NCI-H526 (cell line): ENCODE data around the gene FGL2.
"Not testable (repeated sequence)": the region's sequence is repeated elsewhere in the genome, so short reads cannot be mapped to it uniquely, and the experiment has no call there.

Source experiments
- DNase-seq, 2 experiments: peaks; one replicate each; lab custom pipeline; 2025; lab: John Stamatoyannopoulos, UW

Gene FGL2

DNA sequence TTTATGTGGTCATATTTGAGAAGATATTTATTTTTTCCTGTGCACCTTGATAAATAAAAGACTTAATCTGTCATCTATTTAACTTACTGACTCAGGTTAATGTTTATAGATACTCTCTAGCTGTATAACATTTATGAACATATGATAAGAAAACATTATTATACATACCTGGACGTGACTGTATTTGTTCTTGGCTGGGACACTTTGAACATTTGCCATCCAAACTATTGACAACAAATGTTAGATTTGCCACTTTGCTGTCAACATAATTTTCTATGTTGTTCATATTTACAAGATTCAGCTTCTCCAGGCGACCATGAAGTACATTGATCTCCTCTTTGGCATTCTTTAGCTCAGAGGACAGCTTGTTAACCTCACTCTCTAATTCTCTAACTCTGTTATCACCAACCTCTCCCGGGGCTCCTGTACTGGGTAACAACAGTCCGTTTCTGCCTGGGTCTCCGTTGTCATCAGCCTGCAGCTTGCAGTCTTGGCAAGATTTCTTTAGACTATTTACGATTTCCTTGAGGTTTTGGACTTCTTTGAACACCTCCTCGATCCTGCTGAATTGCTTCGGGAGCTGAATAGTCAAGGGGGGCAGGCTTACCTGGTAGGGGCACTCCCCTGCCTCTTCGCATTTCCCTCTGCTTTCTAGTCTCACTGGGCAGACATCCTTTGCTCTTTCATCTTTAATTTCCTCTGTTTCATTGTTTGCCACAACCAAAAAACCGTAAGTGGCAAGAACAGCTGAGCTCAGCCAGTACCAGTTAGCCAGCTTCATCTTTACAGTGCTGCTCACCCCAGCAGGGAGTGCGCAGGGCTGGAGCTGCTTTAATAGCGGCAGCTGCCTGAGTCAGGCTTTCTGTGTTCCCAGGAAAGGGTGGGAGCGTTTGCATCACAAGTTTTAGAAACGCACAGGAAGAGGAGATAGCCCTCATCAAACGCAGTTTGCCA lies at the start of gene FGL2:
FGL2 (minus strand) TSS at position 807 of the 954 bp plus-strand sequence; CDS start at position 781, 26 bp downstream.
- no peak for DNase-seq

GRCh38 chr7:77248154-77248553 lies 48.5 kb upstream of the FGL2 start:
- no peak for DNase-seq

- peak; percentile 59 to 91 for DNase-seq
These were observed 47.7 kb upstream of the FGL2 start for GRCh38 chr7:77247206-77247850.

DNA sequence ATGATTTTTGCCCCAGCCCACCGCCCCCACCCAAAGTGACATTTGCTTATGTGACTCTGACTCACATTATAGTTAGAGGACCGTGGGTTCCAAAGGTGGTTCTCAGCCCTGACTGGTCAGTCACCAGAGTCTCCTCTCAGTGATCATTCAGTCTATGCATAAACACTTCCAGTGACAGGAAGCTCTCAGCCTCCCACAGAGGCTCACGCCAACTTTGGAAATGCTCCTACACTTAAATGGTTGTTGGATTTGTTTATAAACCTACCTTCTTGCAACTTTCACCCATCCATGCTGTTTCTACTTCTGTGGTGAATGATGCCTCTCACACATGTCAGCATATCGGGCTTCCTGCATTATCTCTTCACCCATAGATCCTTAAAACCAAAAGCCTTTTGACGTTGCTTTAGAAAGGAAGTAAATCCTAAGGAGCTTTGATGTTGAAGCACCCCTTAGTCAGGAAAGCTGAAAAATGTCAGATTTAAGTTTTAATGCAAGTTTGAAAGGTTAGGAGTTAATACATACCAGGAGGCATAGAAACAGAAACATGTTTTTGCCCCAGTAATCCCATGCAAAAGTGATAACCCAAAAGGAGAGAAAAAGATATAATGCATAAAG lies 46.5 kb upstream of the FGL2 start:
- no peak for DNase-seq

DNA sequence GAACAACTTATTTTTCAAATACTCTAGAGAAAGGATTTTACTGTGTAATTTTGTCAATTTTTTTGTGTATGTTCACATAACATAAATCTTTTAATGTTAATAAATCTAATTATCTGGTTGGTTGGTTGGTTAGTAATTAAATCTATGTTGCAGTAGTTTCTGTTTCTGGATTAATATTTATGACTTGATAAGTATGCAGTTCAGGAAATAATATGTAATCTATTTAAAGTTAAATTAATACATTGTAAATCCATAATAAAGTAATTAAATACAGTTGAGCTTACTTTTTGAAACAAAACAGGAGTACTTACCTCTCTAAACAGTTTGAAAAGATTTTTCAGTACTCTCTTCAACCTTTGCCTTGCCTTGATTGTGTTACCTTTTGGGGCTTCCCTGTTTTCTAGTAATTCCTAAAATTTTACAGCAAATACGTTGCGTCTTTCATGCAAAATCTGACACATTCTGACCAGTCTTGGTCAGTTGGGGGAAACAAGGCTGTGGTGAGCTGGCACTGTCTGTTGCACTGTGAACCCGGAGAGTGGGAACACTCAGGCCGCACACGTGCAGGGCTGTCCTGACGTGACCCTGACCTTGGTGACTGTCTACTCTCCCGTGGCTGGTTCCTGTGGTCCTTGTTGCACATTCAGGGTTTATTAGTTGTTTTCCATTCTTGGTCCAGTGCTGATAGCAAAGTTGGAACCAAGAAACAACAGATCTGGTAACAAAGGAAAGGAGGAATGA lies 45.6 kb upstream of the FGL2 start:
- no peak for DNase-seq

GRCh38 chr7:77244222-77244934 lies 44.8 kb upstream of the FGL2 start:
- DNase-seq: no peak

GRCh38 chr7:77242554-77242953 lies 42.9 kb upstream of the FGL2 start:
- no peak for DNase-seq

DNA sequence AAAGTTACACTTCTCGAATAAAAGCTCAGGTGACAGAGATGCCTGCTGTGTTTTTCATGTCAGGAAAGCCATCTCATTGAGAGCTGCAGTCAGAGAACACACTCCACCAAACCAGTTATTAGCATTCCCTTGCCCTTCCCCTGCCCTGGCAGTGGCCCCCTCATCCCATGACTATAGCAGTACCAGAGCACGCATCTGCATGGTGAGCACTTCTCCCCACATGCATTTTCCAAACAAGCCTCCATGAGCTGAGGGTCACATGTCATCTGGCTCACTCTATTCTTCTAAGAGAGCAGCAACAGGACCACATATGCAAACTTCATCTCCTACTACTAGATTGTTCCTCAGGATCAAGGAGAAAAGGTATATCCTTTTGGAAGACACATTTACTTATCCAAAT lies 42.4 kb upstream of the FGL2 start:
- no peak for DNase-seq

GRCh38 chr7:77239471-77239870 lies 39.9 kb upstream of the FGL2 start:
- no peak for DNase-seq

GRCh38 chr7:77238703-77239136 lies 39.1 kb upstream of the FGL2 start:
- no peak for DNase-seq

DNA sequence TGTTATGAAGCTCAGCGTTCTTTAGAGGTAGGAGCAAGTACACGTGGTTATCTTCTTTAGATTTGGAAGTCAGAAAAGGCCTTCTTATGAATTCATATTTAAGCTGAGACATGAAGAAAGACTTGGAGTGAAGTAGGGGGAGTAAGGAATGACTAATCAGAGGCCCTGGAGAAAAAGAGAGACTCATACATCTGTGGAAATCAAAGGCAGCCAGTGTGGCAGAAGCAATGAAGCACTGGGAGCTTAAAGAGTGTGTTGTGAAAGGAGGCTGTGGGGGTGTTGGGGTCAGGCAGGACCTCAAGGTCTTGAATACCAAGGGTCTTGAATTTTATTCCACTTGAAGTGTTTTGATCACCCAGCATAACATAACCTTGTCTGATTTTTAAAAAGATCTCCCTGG lies 35.7 kb upstream of the FGL2 start:
- DNase-seq: no peak

DNA sequence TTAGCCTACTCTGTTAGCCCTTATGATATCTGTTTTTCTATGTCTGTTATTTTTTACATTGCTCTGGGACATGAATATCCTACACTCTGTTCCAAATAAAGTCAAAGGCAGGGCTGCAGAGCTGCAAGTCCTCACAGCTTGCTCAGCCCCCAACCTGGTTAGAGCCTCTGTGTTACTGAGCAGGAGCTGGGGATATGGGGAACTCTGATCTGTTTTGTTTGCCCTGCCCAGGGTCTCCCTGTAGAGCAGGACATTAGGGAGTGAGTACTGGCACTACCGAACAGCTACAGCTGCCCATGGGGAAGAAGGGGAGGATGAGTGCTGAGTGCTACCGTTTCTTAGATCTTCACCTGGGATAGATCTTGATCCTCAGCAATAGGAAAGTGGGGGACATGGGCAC lies 32.8 kb upstream of the FGL2 start:
- DNase-seq: no peak

DNA sequence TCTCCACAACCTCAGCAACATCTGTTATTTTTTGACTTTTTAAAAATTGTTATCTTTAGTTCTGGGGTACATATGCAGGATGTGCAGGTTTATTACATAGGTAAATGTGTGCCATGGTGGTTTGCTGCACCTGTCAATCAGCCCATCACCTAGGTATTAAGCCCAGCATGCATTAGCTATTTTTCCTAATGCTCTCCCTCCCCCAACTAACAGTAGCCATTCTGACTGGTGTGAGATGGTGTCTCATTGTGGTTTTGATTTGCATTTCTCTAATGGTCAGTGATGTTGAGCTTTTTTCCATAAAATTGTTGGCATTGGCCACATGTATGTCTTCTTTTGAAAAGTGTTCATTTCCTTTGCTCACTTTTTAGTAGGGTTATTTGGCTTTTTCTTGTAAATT lies 29.2 kb upstream of the FGL2 start:
- not testable (repeated sequence) for DNase-seq

DNA sequence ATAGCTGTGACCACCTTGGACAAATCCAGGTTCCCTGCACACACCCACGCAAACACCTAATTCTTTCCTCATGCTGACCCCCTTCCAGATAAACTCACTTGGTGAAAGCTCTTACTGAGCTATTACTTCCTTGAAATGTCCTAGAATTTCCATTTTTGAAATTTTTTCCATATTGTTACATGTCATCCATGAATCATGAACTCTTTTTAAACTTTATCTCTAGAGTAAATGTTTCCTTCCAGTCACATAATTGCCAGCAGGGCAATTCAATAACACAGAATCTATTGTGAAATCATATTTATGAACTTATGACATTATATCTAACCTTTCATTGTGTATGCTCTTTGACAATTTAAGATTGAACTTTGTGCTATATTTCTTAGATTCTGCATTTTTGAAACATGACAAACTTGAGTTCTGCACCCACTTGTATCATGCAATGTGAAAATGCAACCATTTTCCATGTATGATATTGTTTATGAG lies 26.8 kb upstream of the FGL2 start:
- no peak for DNase-seq

GRCh38 chr7:77223261-77223660 lies 23.6 kb upstream of the FGL2 start:
- no peak for DNase-seq

GRCh38 chr7:77222819-77223218 lies 23.2 kb upstream of the FGL2 start:
- DNase-seq: no peak

DNA sequence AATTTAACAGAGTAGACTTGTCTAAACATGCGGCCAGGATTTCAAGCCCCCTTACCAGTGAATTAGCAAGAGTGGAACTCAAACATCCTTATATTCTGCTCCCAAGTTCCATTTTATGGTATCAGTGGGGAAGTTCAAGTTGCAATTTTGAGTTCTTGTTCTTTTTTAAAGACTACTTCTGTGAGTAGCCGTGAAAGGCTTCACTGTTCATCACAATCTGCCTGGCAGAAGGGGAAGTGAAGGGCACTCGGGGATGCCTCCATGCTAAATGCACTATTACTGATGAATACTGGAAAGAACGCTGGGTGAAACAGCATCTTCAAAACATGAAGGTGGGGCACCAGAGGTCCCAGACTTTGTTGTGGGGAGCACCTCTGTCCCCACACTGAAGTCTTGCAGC lies 22.4 kb upstream of the FGL2 start:
- DNase-seq: no peak

- not testable (repeated sequence) for DNase-seq
These were observed 20.2 kb upstream of the FGL2 start for GRCh38 chr7:77219701-77220331.

DNA sequence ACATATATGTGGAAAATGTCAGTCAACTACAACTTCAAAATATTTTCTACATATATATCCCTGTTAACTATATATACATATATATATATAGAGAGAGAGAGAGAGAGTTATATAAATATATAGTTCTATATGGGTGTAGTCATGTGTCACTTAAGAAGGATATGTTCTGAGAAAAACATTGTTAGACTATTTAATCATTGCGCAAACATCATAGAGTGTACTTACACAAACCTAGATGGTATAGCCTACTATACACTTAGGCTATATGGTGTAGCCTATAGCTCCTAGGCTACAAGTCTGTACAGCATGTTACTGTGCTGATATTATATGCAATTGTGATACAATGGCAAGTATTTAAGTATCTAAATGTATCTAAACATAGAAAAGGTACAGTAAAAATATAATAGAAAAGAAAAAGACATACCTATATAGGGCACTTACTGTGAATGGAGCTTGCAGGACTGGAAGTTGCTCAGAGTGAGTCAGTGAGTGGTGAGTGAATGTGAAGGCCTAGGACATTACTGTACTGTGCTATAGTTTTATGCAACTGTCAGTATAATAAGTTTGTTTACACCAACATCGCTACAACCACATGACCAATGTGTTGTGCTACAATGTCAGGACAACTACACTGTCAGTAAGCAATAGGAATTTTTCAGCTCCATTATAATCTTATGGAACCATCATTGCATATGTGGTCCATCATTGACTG lies 18.0 kb upstream of the FGL2 start:
- no peak for DNase-seq

DNA sequence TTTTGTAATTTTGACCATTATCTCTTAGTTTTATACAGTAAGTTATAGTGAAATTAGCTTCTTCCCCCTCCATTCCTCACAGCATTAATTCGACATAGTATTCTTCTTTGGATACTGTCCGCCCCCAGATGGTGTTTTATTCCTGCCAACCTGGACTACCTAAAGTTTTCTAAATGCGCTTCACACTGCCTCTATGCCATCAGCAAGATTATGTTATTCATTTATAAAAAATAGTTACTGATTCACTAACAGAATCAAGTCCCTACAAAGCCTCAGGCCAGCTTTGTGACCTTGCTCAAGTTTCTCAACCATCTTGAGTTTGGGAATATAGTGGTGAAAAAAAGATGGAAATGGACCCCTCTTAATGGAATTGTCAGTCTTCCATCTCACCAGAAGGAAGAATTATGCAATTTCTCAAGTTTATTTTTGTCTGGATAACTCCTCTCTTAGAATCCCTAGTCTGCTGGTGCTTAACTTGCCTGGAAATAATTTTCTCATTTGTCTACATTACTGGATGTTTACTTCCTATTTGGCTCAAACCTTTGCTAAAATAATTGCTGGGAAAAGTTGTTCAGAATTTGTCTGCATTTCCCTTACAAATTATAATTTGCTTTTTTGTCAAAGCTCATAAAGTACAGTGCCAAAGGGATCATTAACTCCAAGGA lies 16.7 kb upstream of the FGL2 start:
- DNase-seq: no peak
